Measurements from ENCODE around the gene MAMDC4.
"Not testable (repeated sequence)": the region's sequence is repeated elsewhere in the genome, so short reads cannot be mapped to it uniquely, and the experiment has no call there.

The MAMDC4 gene

DNA sequence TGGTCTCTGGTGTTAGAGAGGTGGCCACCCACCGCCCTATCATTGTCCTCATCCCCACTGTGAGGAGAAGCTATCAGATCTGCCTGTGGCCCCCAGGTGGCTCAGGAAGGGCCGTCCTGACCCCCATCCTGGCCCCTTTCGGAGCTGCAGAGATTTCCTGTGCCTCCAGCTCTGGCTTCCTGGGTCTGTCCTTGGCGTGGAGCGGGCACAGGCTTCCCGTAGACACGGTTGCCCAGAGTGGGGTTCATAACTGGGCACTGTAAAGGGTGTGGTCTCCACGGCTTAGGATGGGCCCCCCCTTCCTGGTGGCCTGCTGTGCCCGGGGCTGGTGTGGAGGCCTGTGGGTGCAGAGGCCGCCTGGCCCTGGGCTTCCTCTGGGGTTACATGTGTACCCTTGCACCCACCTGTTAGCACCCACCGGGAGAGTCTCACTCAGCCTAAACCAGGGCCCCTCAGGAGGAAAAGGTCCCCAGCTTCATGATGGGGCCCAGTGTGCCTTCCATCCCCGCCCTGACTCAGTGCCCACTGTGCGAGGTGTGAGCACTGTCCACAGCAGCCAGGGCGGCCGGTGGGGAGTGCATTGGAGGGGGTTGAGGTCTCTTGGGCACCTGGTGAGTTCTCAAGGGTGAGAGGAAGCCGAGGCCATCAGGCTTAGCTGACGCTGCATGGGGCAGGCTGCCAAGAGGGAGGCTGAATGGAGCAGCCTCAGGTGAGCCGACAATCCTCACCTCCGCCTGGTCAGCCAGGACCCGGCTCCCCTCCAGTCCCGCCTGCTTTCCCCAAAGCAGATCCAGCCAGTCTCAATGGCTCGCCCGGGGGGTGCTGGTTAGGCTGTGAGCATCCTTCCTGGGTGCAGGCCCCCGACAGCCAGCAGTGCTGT is 25.2 kb upstream of the MAMDC4 start:
- Histone ChIP-seq H3K9ac (ENCODE audit: low read length) (no peak overlapping the region), H3K27me3 (ENCODE audit: control insufficient read depth in 1 of 2, insufficient read depth in 2 of 2, low read length in 2 of 2) (no peaks in the 10 kb centered on the region), H3K36me3 (ENCODE audit: insufficient read depth, low read length) (peaks cover 34% of the 10 kb centered on the region), H3K4me1 (ENCODE audit: insufficient read depth, low read length) (no peaks in the 10 kb centered on the region), H3K4me3 (ENCODE audit: low read depth in 1 of 2, low read length in 2 of 2) (no peak overlapping the region), H3K27ac (ENCODE audit: low read depth, low read length) (no peak overlapping the region), H3K9me3 (ENCODE audit: low read length) (no peaks in the 10 kb centered on the region)

DNA sequence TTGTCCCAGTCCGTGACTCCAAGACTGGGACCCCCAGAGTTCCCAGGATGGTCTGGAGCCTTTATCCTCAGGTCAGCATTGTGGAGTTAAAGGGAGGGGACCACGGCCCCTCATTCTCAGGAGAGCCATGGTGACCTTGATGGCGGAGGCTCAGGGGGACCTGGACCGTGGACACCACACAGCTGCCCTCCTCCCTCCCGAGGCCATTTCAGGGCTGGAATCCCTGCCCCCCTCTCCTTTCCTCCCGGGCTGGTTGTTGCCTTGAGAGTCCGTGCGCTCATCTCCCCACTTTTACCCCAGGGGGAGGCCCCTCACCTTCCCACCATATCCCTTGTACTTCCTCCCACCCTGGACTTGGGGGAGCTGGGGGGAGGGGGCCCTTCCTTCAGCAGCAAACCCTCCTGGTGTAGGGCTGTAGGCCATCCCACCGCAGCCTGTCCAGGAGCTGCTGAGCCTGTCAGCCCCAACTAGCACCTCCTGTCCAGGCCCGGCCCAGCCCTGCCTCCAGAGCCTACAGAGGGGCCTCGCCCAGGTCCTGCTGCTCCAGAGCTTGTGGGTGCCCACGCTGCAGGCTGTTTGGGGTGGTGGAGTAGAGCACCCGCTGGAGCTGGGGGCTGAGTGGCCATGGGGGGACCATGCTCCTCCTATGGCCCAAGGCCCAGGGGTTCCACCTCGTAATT is 24.2 kb upstream of the MAMDC4 start:
- H3K9me3 ChIP-seq (ENCODE audit: low read length) = no peaks in the 10 kb centered on the region
- no peaks in the 10 kb centered on the region for H3K4me1 ChIP-seq (ENCODE audit: insufficient read depth, low read length)
- H3K27ac ChIP-seq (ENCODE audit: low read depth, low read length) = no peak overlapping the region
- no peaks in the 10 kb centered on the region for H3K27me3 ChIP-seq (ENCODE audit: control insufficient read depth in 1 of 2, insufficient read depth in 2 of 2, low read length in 2 of 2)
- H3K9ac ChIP-seq (ENCODE audit: low read length) = no peak overlapping the region
- H3K4me3 ChIP-seq (ENCODE audit: low read depth in 1 of 2, low read length in 2 of 2) = no peak overlapping the region
- H3K36me3 ChIP-seq (ENCODE audit: insufficient read depth, low read length) = peaks cover 42% of the 10 kb centered on the region

DNA sequence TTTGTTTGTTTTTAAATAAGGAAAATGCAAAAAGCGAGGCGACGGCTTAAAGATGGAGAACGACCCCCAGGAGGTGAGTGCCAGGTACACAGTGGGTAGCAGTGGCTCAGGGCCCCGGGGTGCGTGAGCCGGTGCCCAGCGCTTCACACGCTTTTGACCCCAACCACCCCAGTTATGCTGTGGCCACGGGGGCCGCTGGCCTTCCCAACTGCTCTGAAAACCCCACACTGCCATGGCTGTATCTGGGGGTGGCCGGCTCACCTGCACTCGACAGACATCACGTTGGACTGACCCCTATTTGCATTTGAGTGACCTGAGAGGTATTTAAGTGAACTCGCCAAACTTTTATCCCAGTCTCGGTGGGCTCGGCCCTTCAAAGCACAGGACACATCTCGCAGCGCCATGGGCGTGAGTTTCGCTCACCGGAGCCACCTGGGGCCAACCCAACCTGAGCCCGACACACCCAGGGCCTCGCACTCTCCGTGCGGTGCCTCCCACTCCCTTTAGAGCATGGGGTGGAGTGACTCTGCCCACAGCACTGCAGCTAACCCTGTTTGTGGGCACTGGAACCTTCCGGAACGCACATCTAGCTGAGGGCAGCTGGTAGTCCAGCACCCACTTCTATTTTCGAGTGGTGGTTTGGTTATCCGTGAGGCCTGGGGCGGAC is 23.5 kb upstream of the MAMDC4 start:
- Histone ChIP-seq H3K9ac (ENCODE audit: low read length) (no peak overlapping the region), H3K36me3 (ENCODE audit: insufficient read depth, low read length) (peaks cover 40% of the 10 kb centered on the region), H3K27me3 (ENCODE audit: control insufficient read depth in 1 of 2, insufficient read depth in 2 of 2, low read length in 2 of 2) (no peaks in the 10 kb centered on the region), H3K4me3 (ENCODE audit: low read depth in 1 of 2, low read length in 2 of 2) (no peak overlapping the region), H3K9me3 (ENCODE audit: low read length) (no peaks in the 10 kb centered on the region), H3K4me1 (ENCODE audit: insufficient read depth, low read length) (no peaks in the 10 kb centered on the region), H3K27ac (ENCODE audit: low read depth, low read length) (no peak overlapping the region)

DNA sequence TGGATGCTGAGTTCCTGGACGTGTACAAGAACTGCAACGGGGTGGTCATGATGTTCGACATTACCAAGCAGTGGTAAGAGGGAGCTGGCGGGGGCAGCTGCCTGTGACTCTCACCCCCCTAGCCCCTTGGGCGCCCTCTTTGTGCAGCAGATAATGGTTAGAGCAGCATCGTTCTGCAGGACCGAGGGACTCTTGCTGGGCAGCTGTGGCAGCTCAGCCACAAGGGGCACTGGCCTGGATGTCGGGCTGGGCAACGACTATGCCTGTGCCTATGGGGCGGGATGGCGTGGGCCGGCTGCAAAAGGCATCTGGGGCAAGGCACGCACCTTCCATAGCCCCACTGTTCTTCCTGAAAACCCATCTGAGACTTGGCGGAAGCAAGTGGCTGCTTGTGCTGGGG is 22.7 kb upstream of the MAMDC4 start:
- H3K4me1 ChIP-seq (ENCODE audit: insufficient read depth, low read length) = no peaks in the 10 kb centered on the region

DNA sequence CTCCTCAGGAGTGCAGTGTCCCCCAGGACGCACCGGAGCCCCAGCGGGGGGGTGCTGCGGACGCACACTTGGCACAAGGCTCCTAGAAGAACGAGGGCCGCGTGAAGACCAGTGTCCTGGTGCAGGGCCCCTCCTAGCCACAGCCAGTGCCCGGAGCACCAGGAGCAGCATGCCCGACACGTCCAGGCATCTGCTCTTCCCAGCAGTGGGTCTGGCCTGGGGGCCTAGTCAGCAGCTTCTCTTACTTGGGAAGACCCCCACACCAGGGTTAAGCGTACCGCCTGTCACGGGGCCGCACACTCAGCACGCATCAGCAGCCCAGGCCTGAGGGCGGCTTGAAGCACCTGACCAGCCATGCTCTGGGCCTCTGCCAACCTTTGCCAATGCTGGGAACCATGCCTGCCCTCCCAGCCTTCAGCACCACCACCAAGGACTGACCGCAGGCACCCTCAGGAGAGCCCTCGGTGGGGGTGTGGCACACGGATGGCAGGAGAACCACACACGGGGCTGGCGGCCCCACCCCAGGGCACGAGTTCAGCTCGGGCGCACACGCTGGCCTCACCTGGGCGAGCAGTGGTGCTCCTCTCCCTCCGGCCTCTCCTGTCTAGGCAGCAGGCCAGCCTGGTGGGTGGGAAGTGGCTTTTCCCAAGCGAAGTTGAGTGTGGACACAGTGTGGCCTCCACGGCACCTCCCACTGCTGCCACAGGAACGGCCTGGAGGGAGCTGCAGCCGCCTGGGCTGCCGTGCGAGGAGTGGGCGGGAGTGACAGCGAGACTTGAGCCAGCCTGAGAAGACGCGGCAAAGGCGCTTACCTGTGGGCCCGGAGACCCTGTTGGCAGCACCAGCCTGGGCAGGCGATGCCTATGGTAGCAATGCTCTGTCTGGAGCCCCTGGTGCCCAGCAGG is 21.9 kb upstream of the MAMDC4 start:
- Histone ChIP-seq H3K9ac (ENCODE audit: low read length) (no peak overlapping the region), H3K36me3 (ENCODE audit: insufficient read depth, low read length) (peaks cover 35% of the 10 kb centered on the region), H3K27ac (ENCODE audit: low read depth, low read length) (no peak overlapping the region), H3K9me3 (ENCODE audit: low read length) (no peaks in the 10 kb centered on the region), H3K4me1 (ENCODE audit: insufficient read depth, low read length) (no peaks in the 10 kb centered on the region), H3K4me3 (ENCODE audit: low read depth in 1 of 2, low read length in 2 of 2) (no peak overlapping the region), H3K27me3 (ENCODE audit: control insufficient read depth in 1 of 2, insufficient read depth in 2 of 2, low read length in 2 of 2) (no peaks in the 10 kb centered on the region)

More for the DNA sequence above, 22.7 kb upstream of the MAMDC4 start:
- Histone ChIP-seq H3K36me3 (ENCODE audit: insufficient read depth, low read length) (peaks cover 35% of the 10 kb centered on the region), H3K9me3 (ENCODE audit: low read length) (no peaks in the 10 kb centered on the region), H3K27ac (ENCODE audit: low read depth, low read length) (no peak overlapping the region), H3K9ac (ENCODE audit: low read length) (no peak overlapping the region), H3K4me3 (ENCODE audit: low read depth in 1 of 2, low read length in 2 of 2) (no peak overlapping the region), H3K27me3 (ENCODE audit: control insufficient read depth in 1 of 2, insufficient read depth in 2 of 2, low read length in 2 of 2) (no peaks in the 10 kb centered on the region)

DNA sequence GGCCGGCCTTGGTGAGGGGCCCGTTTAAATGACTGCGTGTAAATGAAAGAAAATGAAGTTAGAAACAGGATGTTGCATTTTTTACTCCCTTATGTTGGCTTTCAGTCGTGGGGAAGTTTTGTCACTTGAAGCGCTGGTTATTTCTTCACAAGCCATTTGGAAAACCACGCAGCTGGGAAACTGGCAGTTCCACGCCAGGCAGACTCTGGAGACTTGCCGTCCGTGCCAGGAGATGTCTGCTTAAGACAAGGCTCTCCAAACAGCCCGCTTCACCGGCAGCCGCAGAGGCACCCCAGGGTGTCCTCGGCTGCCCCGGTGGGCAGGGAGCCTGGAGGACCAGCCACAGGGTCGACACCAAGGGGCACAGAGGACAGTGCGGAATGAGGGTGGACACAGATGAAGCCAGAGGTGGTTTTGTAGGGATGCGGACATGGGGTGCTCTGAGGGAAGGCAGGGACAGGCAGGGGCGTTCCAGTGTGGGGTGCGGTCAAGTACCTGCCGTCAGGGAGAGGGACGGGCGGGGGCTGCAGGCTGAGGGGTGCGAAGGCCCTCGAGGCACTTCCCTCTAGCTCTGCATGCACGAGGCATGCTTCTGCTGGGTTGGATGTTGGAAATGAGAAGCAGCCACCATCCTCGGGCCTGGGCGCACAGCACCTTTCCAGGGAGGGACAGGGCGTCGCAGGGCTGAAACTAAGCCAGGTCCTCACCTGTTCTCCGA is 21.0 kb upstream of the MAMDC4 start:
- H3K9ac ChIP-seq (ENCODE audit: low read length) = no peak overlapping the region
- no peaks in the 10 kb centered on the region for H3K27me3 ChIP-seq (ENCODE audit: control insufficient read depth in 1 of 2, insufficient read depth in 2 of 2, low read length in 2 of 2)
- no peak overlapping the region for H3K27ac ChIP-seq (ENCODE audit: low read depth, low read length)
- no peaks in the 10 kb centered on the region for H3K9me3 ChIP-seq (ENCODE audit: low read length)
- no peak overlapping the region for H3K4me3 ChIP-seq (ENCODE audit: low read depth in 1 of 2, low read length in 2 of 2)
- peaks cover 27% of the 10 kb centered on the region for H3K36me3 ChIP-seq (ENCODE audit: insufficient read depth, low read length)
- no peaks in the 10 kb centered on the region for H3K4me1 ChIP-seq (ENCODE audit: insufficient read depth, low read length)

DNA sequence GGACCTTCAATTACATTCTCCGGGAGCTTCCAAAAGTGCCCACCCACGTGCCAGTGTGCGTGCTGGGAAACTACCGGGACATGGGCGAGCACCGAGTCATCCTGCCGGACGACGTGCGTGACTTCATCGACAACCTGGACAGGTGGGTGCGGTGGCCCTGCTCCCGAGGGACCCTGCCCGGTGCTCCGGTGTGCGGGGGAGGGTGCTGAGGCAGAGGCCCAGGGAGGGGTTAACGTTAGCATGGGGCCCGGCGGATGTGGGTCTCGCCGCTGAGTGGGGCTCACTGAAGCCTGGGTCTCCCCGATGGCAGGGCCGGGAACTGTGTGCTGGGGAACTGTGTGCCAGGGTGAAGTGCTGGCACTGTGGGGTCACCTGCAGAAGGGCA is 20.4 kb upstream of the MAMDC4 start:
- H3K9ac ChIP-seq (ENCODE audit: low read length) = no peak overlapping the region
- no peaks in the 10 kb centered on the region for H3K4me1 ChIP-seq (ENCODE audit: insufficient read depth, low read length)
- no peak overlapping the region for H3K27ac ChIP-seq (ENCODE audit: low read depth, low read length)
- H3K4me3 ChIP-seq (ENCODE audit: low read depth in 1 of 2, low read length in 2 of 2) = no peak overlapping the region
- peaks cover 27% of the 10 kb centered on the region for H3K36me3 ChIP-seq (ENCODE audit: insufficient read depth, low read length)
- no peaks in the 10 kb centered on the region for H3K27me3 ChIP-seq (ENCODE audit: control insufficient read depth in 1 of 2, insufficient read depth in 2 of 2, low read length in 2 of 2)
- H3K9me3 ChIP-seq (ENCODE audit: low read length) = no peaks in the 10 kb centered on the region

DNA sequence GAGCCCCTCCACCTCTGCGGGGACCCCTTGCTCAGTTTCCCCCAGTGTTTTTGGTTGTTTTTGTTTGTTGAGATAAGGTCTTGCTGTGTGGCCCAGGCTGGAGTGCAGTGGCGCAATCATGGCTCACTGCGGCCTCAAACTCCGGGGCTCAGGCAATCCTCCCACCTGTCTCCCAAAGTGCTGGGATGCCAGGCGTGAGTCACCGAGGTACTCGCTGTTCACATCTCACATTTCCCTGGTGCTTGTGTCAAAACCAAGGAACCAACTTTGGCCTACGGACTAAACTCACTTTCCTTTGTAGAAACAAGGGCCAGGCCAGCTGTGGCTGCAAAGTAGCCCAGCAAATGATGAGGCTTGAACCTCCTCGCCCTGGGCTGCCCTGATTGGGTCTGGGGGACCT is 19.6 kb upstream of the MAMDC4 start:
- no peak overlapping the region for H3K9ac ChIP-seq (ENCODE audit: low read length)
- H3K4me1 ChIP-seq (ENCODE audit: insufficient read depth, low read length) = no peaks in the 10 kb centered on the region
- peaks cover 27% of the 10 kb centered on the region for H3K36me3 ChIP-seq (ENCODE audit: insufficient read depth, low read length)
- H3K27ac ChIP-seq (ENCODE audit: low read depth, low read length) = no peak overlapping the region
- no peak overlapping the region for H3K4me3 ChIP-seq (ENCODE audit: low read depth in 1 of 2, low read length in 2 of 2)
- H3K27me3 ChIP-seq (ENCODE audit: control insufficient read depth in 1 of 2, insufficient read depth in 2 of 2, low read length in 2 of 2) = no peaks in the 10 kb centered on the region
- no peaks in the 10 kb centered on the region for H3K9me3 ChIP-seq (ENCODE audit: low read length)

DNA sequence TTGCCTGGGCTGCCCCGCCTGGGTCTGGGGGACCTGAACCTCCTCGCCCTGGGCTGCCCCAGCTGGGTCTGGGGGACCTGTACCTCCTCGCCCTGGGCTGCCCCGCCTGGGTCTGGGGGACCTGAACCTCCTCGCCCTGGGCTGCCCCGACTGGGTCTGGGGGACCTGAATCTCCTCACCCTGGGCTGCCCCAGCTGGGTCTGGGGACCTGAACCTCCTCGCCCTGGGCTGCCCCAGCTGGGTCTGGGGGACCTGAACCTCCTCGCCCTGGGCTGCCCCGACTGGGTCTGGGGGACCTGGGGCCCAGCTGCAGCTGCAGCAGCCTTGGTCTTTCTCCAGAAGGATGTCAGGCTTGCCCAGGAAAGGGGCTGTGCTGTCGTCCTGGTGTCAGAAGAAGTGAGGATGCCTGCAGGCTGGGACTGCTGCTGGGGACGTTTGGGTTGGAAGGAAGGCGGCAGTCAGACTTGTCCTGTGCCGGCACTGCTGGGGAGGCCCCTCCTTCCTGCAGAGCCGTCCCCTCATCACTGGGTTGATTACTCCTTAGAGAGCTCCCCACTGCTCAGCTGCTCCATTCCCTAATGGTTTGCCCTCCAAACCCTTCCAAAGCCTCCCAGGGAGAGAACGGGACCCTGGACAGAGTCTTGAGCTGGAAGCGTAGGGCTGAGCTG is 18.6 kb upstream of the MAMDC4 start:
- H3K36me3 ChIP-seq (ENCODE audit: insufficient read depth, low read length) = peaks cover 27% of the 10 kb centered on the region
- H3K27me3 ChIP-seq (ENCODE audit: control insufficient read depth in 1 of 2, insufficient read depth in 2 of 2, low read length in 2 of 2); H3K9me3 ChIP-seq (ENCODE audit: low read length); H3K27ac ChIP-seq (ENCODE audit: low read depth, low read length); H3K4me3 ChIP-seq (ENCODE audit: low read depth in 1 of 2, low read length in 2 of 2); H3K4me1 ChIP-seq (ENCODE audit: insufficient read depth, low read length); H3K9ac ChIP-seq (ENCODE audit: low read length): not testable (repeated sequence)

DNA sequence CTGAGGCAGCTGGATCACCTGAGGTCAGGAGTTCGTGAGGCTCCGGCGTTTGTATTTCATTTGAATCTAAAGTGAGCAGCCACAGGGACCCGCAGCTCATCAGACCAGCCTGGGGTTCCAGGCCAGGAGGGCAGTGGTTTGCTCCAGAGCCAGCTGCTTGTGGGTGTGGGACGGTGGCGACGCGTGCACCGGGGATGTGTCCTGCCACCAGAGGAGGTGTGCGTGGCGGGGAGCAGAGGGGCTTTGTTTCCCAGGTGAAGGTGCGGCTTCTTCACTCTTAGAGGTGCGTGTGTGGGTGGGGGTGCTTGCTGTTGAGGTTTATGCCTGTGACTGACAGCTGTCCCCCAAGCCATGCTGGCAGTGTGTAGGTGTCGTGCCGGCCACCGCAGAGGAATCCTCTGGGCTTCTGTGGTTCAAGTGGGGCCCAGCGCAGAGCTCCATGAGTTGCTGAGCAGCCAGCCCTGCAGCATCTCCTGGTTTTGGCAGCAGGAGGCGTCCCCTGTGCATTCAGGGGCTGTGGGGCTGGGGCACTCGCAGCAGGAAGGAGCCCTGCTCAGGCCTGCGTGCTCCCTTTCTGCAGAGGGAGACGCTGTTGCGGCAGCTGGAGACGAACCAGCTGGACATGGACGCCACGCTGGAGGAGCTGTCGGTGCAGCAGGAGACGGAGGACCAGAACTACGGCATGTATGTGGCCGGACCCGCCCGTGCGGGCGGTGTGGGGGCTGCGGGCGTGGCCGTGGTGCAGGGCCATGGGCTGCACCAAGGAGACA is 16.8 kb upstream of the MAMDC4 start:
- H3K36me3 ChIP-seq (ENCODE audit: insufficient read depth, low read length) = peaks cover 13% of the 10 kb centered on the region

More for the DNA sequence above, 16.8 kb upstream of the MAMDC4 start:
- Histone ChIP-seq H3K27ac (ENCODE audit: low read depth, low read length) (no peak overlapping the region), H3K9ac (ENCODE audit: low read length) (no peak overlapping the region), H3K4me3 (ENCODE audit: low read depth in 1 of 2, low read length in 2 of 2) (no peak overlapping the region), H3K4me1 (ENCODE audit: insufficient read depth, low read length) (no peaks in the 10 kb centered on the region), H3K27me3 (ENCODE audit: control insufficient read depth in 1 of 2, insufficient read depth in 2 of 2, low read length in 2 of 2) (no peaks in the 10 kb centered on the region), H3K9me3 (ENCODE audit: low read length) (no peaks in the 10 kb centered on the region)

Measured in muscle layer of colon (tissue), 2 donors.